Hypothalamus (tissue), 51 donors: ENCODE data around the gene SH3PXD2B.
"Not testable (repeated sequence)": the region's sequence is repeated elsewhere in the genome, so short reads cannot be mapped to it uniquely, and the experiment has no call there.

Source experiments
- DNase-seq, 51 donors: peaks; one replicate each; lab custom pipeline; 2025; lab: John Stamatoyannopoulos, UW

SH3PXD2B gene

DNA sequence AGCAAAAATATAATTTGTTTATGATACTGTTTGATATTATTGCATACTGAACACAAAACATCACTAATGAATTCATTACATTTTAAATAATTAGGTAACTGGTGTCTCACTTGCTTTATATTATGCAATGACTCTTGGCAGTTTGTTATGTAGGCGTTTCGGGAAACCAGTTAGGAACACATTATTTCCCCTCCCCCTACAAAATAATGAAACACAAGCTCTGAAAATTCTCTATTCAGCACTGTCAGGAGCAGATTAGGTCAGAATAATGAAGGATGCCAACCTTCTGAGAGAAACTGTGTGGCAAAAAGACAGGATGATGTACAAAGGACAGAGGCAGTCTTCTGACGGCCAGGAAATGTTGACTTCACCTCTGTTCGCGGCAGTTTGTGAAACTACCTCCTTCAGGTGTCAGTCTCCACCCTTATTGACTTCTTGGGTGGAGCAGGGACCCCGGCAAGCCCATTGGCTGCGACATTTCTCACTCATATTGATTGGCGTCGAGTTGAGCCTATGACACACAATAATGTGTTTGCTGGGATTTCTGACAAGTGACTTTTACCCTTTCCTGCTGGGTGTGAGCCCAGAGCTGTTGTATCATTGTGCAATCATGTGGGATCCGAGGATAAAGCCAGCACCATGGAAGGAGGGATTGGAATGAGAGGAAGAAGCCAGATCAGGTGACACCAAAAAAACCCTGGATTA lies 33.9 kb downstream of the SH3PXD2B start:
- peak in 42 of 51 donors; percentile 29 to 91 (median 66) for DNase-seq

DNA sequence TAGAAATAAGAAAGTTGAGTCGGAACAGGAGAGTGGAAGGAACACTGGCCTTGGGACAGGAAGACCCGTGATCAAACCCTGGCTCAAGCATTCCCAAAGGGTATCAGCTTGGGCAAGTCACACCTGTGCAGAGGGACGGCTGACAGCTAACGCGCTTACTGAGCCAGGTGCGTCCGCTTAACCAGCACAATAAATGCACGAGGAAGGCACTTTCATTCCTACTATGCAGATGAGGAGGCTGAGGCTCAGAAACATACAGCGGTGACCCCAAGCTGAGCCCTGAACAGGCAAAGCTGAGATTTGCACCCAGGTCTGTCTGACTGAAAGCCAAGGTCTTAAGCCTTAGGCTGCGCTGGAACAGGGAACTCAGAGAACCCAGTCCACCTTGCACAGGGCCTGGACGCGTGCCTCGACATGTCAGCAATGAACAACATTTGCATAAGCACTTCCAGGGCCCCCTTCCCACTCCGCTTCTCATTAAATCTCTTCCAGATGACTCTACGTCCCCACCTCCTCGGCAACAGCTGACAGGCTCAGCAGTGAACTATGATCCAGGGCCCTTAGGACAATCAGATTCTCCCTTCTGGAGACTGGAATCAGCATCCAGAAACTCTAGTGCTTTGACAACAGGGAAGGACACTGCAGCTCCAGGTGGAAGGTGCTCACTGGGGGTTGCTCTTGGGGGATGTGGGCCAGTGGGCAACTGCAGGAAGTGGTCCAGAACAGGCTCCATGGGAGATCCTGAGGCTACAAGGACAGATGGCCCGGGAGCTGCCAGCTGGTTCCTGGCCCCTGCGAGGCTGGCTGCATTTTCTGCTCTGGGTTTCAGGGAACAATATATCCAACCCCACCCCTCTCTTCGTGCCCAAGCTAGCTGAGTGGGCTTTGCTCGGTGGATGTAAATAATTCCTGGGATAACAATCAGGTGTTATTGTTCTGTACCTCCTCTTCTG lies 35.2 kb downstream of the SH3PXD2B start:
- peak in 1 of 51 donors; percentile 41 for DNase-seq

DNA sequence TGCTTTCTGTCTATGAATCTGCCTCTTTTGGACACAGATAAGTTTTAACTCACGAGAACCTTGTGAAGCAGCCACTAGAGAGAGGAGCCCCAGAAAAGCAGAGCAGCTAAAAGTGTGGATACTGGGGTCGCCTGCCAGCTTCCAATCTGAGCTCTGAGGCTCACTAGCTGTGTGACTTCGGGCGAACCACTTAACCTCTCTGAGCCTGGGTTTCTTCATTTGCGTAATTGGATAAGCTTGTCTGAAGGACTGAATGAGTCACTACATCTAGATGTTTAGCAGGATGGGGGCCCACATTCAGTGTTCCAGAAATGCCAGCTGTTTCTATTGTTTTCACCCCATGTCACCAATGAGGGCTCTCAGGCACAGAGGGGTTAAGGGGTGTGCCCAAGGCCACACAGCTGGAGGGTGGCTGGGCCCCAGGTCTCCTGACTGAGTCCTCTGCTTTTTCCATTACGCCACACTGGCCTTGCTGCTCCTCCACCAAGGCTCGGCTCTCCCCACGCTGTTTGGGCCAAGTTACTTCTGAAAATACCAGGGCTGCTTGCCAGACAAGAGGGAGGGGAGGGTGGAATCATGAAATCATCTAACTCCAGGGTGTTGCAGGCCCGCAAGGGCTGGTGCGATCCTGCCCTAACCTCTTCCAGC lies 36.2 kb downstream of the SH3PXD2B start:
- DNase-seq = peak in 42 of 51 donors; percentile 23 to 85 (median 60)

DNA sequence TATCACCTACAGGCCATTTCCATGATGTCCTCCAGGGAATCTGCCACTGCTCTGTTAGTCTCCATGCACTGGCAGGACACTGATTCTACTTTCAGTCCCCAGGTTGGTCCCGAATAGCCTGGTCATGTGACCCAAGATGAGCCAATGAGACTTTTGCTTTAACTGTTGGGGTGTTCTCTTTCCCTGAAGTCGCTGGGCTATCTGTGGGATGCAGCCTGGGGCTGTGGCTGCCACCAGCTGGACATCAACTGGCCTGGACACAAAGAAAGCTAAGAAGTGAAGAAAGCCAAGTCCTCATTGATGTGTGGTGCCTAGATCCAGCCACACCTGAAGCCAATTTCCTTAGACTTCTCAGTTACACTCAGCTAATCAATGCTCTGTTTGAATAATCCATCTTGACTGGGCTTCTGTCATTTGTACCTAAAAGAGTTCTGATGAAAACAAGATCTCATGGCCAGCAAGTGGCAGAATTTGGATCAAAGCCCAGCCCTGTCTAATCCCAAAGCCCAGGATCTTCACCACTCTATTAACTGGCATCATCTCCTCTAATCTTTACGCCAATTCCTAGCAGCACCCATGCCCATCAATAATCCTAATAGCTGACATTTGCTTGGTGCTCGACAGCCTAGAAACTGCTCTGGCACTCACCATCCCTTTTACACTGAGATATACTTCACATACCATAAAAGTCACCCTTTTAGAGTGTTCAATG lies 37.0 kb downstream of the SH3PXD2B start:
- peak in 2 of 51 donors; percentile 30 to 49 for DNase-seq

DNA sequence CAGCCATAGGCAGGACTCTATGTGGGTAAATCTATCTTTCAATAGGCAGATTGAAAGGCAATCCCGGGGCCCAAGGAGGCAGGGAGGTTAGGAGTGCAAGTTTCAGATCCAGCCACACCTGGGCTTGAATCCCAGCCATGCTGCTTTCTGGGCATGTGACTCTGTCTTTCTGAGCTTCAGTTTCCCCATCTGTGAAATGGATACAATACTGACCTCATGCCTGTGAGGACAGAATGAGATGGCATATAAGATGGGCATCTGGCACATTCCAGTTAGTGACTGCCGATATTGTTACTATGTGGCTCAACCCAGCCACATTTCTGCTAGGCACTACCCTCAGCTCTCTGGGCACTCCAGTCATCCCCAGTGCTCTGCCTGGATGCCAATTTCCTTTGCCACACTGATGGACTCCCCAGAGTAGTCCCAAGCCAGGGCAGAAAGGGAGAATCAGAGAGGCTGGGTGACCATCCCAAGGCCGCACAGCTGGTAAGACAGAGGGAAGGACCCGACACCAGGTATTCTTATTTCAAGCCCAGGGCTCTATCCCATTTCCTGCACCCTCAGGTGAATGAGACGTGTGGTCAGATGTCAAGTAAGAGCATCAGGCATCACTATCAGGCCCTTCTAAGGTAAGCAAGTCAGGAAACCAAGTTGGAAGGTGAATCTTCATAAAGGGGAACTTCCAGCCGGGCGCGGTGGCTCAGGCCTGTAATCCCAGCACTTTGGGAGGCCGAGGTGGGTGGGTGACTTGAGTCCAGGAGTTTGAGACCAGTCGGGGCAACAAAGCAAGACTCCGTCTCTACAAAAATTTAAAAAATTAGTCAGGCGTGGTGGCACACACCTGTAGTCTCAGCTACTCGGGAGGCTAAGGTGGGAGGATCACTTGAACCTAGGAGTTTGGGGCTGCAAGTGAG lies 38.7 kb downstream of the SH3PXD2B start:
- DNase-seq = no peak

DNA sequence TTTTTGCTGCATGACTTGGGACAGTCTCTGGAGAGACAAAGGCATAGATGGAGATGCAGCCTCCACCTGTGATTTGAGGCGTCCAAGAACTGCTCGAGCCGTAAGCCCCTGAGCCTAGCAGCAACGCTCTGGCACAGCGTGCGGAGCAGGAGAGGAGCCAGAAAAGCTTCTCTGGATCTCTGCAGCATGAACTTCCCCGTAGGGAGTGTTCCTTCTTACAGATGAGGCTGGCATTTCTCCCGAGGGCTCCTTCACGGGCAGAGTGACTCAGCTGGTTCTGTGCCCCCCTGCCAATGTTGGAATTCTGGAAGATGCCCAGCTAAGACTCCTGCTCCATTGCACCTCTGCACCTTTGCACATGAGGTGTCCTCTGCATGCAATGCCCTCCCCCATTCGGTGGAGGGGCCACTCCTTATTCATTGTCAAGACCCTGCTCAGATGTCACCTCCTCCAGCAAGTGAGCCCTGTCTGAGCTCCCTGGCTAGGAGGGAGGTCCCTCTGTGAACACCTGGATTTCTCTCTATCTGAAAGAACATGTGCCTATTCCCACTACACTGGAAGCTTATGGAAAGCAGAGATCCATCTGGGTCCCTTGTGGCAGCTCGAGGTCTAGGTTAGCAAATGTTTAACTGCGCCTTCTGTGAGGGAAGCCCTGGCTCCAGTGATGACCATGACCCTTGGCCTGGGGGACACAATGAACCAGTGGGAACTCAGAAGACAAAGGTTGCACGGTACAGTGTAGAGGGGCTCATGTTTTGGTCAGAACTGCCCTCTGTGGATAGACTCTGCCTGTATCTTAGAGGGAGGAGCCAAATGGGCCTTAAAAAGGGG lies 39.6 kb downstream of the SH3PXD2B start:
- DNase-seq = peak in 22 of 51 donors; percentile 28 to 65 (median 44)

DNA sequence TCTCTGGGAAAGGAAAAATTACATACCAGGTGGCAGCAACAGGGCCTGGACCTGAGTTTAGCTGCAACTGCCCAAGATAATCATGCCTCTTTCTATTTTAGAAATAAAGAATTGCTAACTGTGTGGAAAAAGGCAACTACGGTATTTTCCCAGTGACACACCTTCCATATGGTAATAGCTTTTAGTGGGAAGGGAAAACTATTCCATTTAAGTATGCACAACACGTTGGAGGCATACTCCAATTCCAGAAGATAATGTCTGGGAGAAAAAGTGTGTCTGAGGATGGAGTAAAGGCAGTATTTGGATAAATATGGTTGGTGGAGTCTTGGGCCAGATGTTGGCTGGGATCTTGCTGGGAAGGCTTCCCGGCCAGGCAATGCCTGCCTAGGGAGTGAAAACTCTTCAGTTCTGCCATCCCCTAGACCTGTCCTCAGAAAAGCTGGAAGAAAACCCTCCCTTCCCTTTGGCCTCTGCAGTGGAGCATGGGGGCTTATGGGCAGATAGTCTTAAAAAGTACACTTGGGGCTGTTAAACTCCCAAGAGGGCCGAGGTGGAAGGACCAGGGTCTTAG lies 40.6 kb downstream of the SH3PXD2B start:
- DNase-seq = no peak

DNA sequence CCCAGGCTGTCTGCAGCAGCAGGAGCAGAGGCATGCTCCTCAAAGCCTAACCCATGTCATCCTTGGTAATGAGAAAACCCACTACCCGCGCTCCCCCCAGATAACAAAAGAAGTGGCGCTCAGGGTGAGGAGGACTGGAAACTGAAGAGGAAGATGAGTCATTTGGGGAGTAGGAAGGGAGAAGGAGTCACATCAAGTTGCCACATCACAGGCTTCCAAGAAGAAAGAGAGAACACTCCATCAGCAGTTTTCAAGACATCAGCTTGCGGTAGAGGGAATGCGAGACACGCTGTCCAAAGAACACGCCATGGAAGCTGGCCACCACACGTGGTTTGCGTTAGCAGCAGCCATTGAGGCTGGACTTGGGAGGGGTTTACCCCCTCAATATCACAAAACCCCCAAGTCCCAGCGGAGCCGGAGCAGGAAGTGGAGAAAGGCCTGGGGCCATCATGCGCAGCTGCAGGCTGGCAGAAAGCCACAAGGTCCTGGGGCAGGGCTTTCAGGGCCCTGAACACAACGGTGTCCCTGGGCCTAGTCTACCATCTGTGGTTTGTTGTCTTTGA lies 41.5 kb downstream of the SH3PXD2B start:
- DNase-seq = peak in 19 of 51 donors; percentile 27 to 75 (median 46)

DNA sequence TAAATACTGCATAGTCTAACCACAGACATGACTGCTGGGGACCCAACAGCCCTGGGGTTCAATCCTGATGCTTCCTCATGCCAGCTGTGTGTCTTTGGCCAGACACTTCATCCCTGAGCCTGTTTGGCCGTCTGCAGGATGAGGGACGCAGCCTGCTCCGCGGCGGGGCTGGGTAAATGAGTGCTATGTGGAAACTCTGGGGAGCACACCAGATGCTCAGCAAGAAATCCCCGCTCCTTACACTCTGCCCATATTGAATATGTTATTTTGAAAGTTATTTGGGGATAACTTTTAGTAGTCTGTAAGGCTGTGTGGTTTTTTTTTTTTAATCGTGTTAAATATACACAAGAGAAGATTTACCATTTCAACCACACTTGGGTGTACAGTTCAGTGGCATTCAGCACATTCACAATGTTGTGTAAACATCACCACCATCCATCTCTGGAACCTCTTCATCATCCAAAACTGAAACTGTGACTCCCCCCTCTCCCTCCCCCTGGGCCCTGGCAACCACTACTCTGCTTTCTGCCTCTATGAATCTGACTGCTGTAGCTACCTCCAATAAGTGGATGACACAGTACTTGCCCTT lies 42.7 kb downstream of the SH3PXD2B start:
- no peak for DNase-seq

DNA sequence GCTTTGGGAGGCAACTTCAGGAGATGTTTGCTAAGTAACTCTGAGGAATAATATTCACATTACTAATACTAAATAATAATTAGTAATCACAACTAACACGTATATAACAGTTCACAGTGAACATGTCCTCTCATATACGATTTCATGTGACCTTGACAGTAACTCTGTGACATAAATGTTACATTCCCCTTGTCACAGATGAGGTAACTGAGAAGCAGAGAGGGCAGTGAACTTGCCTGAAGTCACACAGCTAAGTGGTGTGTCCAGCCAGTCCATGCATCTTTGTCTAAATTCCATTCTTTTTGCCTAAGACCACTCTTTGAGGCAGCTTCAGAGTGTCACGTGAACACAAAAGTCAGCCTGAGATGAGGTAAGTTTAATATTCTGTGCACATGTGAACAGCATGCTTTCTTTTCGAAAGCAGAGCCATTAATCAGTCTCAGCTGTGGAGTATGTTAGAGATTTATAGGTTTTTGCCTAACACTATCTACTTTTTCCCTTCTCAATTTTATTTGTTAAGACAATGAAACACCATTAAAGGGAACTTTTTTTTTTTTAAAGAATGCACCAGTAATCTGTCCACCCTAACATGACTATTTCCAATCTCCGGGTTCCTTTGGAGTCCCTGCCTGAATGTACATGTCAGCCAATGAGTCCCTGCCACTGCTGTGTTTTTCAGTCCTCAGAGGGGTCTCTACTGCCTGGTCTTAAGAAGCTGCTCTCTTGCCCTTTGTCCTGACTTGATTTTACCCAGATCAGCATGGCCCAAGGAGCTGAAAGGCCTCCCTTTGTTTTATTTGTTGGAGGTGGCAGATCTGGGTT lies 43.5 kb downstream of the SH3PXD2B start:
- DNase-seq = no peak

DNA sequence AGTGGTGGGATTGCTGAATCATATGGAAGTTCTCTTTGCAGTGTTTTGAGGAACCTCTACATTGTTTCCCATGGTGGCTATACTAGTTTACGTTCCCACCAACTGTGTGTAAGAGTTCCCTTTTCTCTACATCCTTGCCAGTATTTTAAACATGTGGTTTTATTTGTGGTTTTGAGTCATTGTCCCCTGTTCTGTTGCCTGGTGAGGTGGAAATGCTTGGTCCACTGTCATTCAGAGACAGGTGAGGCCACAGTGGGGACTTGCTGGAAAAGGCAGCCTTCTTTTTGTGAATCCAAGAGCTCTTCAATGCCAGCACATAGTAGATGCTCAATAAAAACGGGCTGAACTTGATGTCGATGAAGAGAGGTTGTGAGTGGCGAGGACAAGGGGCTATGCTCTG lies 44.2 kb downstream of the SH3PXD2B start:
- DNase-seq = no peak

DNA sequence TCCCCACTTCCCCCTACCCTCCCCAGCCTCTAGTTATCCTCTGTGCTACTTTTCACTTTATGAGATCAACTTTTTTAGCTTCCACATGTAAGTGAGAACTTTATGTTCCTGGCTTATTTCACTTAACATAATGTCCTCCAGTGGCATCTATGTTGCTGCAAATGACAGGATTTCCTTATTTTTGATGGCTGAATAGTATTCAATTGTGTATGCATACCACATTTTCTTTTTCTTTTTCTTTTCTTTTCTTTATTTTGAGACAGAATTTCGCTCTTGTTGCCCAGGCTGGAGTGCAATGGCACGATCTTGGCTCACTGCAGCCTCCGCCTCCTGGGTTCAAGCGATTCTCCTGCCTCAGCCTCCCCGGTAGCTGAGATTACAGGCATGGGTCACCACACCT lies 44.8 kb downstream of the SH3PXD2B start:
- not testable (repeated sequence) for DNase-seq

DNA sequence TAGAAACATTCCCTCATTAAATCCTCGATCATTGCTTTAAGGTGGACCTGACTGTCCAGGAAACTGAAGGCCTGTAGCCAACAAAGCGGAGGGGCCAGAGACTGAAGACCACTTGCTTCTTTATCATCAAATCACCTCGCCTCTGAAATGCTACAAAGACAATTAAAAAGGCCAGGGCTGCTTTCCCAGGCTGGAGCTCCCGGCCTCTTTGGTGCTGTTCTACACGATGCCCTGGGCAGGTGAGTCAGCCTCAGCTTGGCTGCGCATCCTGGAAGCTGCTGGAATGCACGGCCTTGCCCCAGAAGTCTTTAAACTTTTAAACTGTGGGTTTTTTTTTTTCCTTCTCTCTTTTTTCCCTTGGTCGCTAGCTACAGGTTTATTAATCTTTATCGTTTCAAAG lies 46.5 kb downstream of the SH3PXD2B start:
- DNase-seq = peak in 2 of 51 donors; percentile 35 to 43

DNA sequence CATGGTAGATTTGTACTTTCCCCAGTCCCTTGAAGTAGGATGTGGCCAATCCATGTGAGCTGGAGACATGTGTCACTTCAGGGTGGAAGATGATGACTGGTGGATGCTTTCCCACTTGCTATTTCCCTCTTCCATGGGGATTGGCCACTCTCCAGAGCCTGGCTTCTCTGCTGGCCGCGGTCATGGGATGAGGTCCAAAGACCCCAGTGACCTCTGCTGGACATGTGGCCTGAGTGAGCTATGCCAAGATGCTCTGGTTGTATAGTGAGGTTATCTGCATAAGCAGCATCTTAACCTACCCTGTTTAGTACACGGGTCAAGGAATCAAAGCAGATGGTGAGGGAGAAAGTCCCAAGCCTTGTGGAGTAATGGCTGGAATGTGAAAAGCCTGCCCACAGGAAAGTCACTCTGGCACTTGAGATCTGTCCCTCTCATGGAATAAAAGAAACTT lies 47.1 kb downstream of the SH3PXD2B start:
- peak in 2 of 51 donors; percentile 26 to 46 for DNase-seq

DNA sequence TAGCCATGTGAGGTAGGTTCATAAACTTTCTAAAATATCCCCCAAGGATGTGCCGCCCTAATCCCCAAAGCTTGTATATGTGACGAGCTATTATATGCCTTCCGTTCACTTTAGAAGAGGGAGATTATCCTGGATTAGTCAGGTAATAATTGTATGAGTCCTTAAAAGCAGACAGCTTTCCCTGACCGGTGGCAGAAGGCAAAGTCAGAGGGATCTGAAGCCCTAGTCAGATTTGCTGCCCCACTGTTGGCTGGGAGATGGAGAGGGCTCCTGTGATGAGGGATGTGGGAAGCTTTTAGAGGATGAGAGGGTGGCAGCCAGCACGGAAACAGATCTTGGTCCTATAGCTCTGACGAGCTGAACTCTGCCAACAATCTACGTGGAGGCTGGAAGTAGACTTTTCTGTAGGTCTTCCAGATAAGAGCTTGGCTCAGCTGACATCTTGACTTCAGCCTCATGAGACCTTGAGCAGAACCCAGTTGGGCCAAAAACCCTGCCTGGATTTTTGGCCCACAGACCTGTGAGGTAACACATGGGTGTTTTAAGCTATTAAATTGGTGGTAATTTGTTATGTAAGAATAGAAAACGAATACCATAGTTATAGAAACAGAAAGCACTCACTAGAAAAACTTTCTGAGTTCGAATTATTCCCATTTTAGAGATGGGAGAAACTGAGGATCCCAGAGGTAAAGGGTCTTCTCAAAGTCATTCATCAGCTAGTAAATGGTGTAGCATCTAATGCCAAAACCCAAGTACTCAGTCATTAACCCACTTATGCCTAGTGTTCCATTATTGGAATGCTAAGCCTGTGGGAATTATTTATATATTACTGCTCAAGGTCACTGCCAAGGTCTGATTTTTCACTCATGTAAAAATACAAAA lies 48.9 kb downstream of the SH3PXD2B start:
- no peak for DNase-seq
